ENCODE measurements around the gene PRDM16. TPM values are rescaled to one million over a fixed set of nuclear protein-coding genes. Genes with fewer than 3 reads are reported as not detected.
A peak's percentile ranks its signal among the peaks of the same experiment; 100 is the strongest.

Gene PRDM16
- total and polyA plus RNA-seq, 2 of the 8 experiments (the other 6 are each of a cell fraction or from before 2014, with no cell fraction given): 0.39 to 0.43 TPM

- DNase-seq (ENCODE audit: low read depth in 1 of 2, low spot score in 2 of 2) (no peak), FAIRE-seq (no peak)
- H2BK12ac ChIP-seq (ENCODE audit: low read depth, low read length): no peak overlapping the region
- ChIA-PET POLR2A (ENCODE audit: partially characterized antibody) (no interaction called here), CTCF (ENCODE audit: partially characterized antibody) (interaction anchor here (0.7 to 2.1 kb wide), 2 partner anchors 10 to 15 kb away, joined by 3 to 8 read pairs; no protein-coding TSS in a partner anchor)
- no peaks in the 10 kb centered on the region for H3K36me3 ChIP-seq (ENCODE audit: control insufficient read depth in 2 of 4, insufficient read depth in 4 of 4, low read length in 3 of 4)
- peak overlapping the region; percentile 3; the same call in 1 of the 2 replicates for H4K8ac ChIP-seq (ENCODE audit: extremely low read depth, insufficient read depth, low read length)
- no peaks in the 10 kb centered on the region for H3K79me2 ChIP-seq (ENCODE audit: control insufficient read depth in 1 of 2, insufficient read depth in 2 of 2, low read length in 2 of 2)
- H4K5ac ChIP-seq (ENCODE audit: insufficient read length, low read depth, low read length): no peak overlapping the region
- no peak overlapping the region for H2BK120ac ChIP-seq (replicated peaks; ENCODE audit: low read depth, low read length)
- no peak overlapping the region for H3K4ac ChIP-seq (replicated peaks; ENCODE audit: insufficient read length, low read depth, low read length)
- no peaks in the 10 kb centered on the region for H3K23me2 ChIP-seq (ENCODE audit: low read depth, low read length)
- H2AFZ ChIP-seq (ENCODE audit: low read length): no peak overlapping the region
- H3K18ac ChIP-seq (ENCODE audit: extremely low read depth, low read length): no peak overlapping the region
- no peaks in the 10 kb centered on the region for H3K9me3 ChIP-seq (ENCODE audit: insufficient read depth in 2 of 2, low read depth in 1 of 2, low read length in 1 of 2)
- H2BK15ac ChIP-seq (ENCODE audit: low read length): no peak overlapping the region
- H3K27ac ChIP-seq (ENCODE audit: low read depth, low read length): no peak overlapping the region
- H3K4me1 ChIP-seq (replicated peaks in 1 of 4; ENCODE audit: control insufficient read depth in 3 of 4, insufficient read depth in 4 of 4, low read length in 3 of 4): no peaks in the 10 kb centered on the region; a peak in 1 of 7 replicates
- H2AK5ac ChIP-seq (ENCODE audit: low read depth, low read length): no peak overlapping the region
- H3K4me2 ChIP-seq (ENCODE audit: insufficient read depth in 1 of 2, low read depth in 2 of 2, low read length in 2 of 2): no peak overlapping the region
- H3K27me3 ChIP-seq (replicated peaks in 1 of 4; ENCODE audit: control insufficient read depth in 3 of 4, extremely low read depth in 1 of 4, insufficient read depth in 3 of 4, low read length in 3 of 4): no peaks in the 10 kb centered on the region
- H4K91ac ChIP-seq (replicated peaks; ENCODE audit: insufficient read length, low read length): no peak overlapping the region
- no peak overlapping the region for H2BK20ac ChIP-seq (ENCODE audit: low read length)
- no peaks in the 10 kb centered on the region for H4K20me1 ChIP-seq (replicated peaks in 1 of 2; ENCODE audit: control insufficient read depth in 1 of 2, insufficient read depth in 2 of 2, low read length in 2 of 2)
- H3K23ac ChIP-seq (ENCODE audit: insufficient read length): no peak overlapping the region
- no peak overlapping the region for H3K56ac ChIP-seq (replicated peaks; ENCODE audit: insufficient read length, low read depth, low read length)
- H3K14ac ChIP-seq (ENCODE audit: insufficient read length): no peak overlapping the region
- H3K4me3 ChIP-seq (ENCODE audit: extremely low read depth in 1 of 4, insufficient read depth in 2 of 4, low read depth in 3 of 4, low read length in 4 of 4): no peak overlapping the region
- no peak for TF ChIP-seq FOSL1 (IDR thresholded peaks at IDR 0.05; ENCODE audit: insufficient read depth, low read depth, low read length)
- TF ChIP-seq YY1 (IDR thresholded peaks at IDR 0.05; ENCODE audit: low read depth, low read length): no peak
- TF ChIP-seq E2F6 (IDR thresholded peaks at IDR 0.05): no peak
- no peak overlapping the region for H2BK5ac ChIP-seq (ENCODE audit: low read depth, low read length)
- 86% methylated on average over 13 of the region's 14 CpGs; no CpG with 5 or more reads in 1 of the 2 experiments for WGBS, 2 experiments (ENCODE audit: extremely low coverage in 1 of 2, insufficient coverage in 1 of 2, insufficient read length in 1 of 2, insufficient replicate concordance in 2 of 2, low coverage in 1 of 2, low lambda C conversion rate in 2 of 2, missing lambda C conversion rate in 1 of 2)
- no peak overlapping the region for H3K9ac ChIP-seq (replicated peaks in 1 of 4; ENCODE audit: extremely low read depth in 1 of 4, low read depth in 3 of 4, low read length in 3 of 4)
- no peaks in the 10 kb centered on the region for H3K79me1 ChIP-seq (ENCODE audit: low read depth, low read length)
These were observed 22.3 kb downstream of the PRDM16 start for GRCh38 chr1:3091334-3091733.

Data from H1 (cell line).